Esophagus squamous epithelium (tissue), 5 donors: ENCODE data around the gene AQP12B. TPM values are rescaled to one million over a fixed set of nuclear protein-coding genes. Genes with fewer than 3 reads are reported as not detected.
"Not testable (repeated sequence)": the region's sequence is repeated elsewhere in the genome, so short reads cannot be mapped to it uniquely, and the experiment has no call there.

Experiments
- DNase-seq: peaks from one replicate; lab custom pipeline; 2025; lab: John Stamatoyannopoulos, UW
- H3K27ac ChIP-seq, 4 donors: fragments of 200-600 bp; sonication (generic); one replicate each; pipeline ENCODE4 v1.5.1; 2016 to 2019; ENCODE audit warnings: mild to moderate bottlenecking in 1 of 4
- H3K27me3 ChIP-seq, 4 donors: fragments of 200-600 bp; sonication (generic); 1 replicate in 3 of 4; 2 replicates in 1 of 4; pipeline versions ENCODE4 v1.5.1 to v1.6.0; 2017 to 2021; ENCODE audit warnings: antibody characterized with exemption in 1 of 4
- H3K36me3 ChIP-seq, 3 donors: fragments of 200-600 bp; sonication (generic); one replicate each; pipeline ENCODE4 v1.5.1; 2016 to 2019
- H3K4me1 ChIP-seq, 3 donors: fragments of 200-600 bp; sonication (generic); one replicate each; pipeline ENCODE4 v1.5.1; 2017 to 2019
- H3K4me3 ChIP-seq, 4 donors: fragments of 200-600 bp; sonication (generic); 1 replicate in 3 of 4; 2 replicates in 1 of 4; pipeline ENCODE4 v1.5.1; 2016 to 2019; ENCODE audit warnings: mild to moderate bottlenecking in 2 of 4, moderate library complexity in 1 of 4
- H3K9me3 ChIP-seq, 3 donors: fragments of 200-600 bp; sonication (generic); one replicate each; pipeline ENCODE4 v1.5.1; 2016 to 2019
- POLR2A ChIP-seq, 4 donors: fragments of 450-650 bp; IDR thresholded peaks; one replicate each; pipeline ENCODE4 v1.6.1; 2017; ENCODE audit warnings: antibody characterized with exemption in 4 of 4, mild to moderate bottlenecking in 4 of 4, moderate library complexity in 3 of 4
- WGBS, 2 donors: methylation state at CpG; one replicate each; pipeline ENCODE4 v1.1.5; 2018; 5-methylcytosine and 5-hydroxymethylcytosine counted together
- intact Hi-C: fragments of 100-400 bp; cut with DNase I; formaldehyde crosslinking; loops from one replicate; pipeline ENCODE4 v1.15.0; 2022
- total RNA-seq, 4 donors: library from RNA; depleted of rRNA; stranded (reverse); fragments of >200 nt; gene quantifications; one replicate each; pipeline ENCODE4 v1.1.0, GENCODE V29; 2016
- TF ChIP-seq, protein P1 (sequence below), 6 experiments: fragments of 450-650 bp in 4 of 6; fragments of 200-600 bp in 2 of 6; sonication (generic) in 2 of 6; IDR thresholded peaks; one replicate each; pipeline ENCODE4 v1.5.1; 2016 to 2019; ENCODE audit warnings: antibody characterized with exemption in 6 of 6, mild to moderate bottlenecking in 4 of 6, moderate library complexity in 4 of 6
- donor health status: DM: yes; HTN: yes; CAD: no.

AQP12B gene
- total RNA-seq, 4 donors from 2014 or later = not detected

DNA sequence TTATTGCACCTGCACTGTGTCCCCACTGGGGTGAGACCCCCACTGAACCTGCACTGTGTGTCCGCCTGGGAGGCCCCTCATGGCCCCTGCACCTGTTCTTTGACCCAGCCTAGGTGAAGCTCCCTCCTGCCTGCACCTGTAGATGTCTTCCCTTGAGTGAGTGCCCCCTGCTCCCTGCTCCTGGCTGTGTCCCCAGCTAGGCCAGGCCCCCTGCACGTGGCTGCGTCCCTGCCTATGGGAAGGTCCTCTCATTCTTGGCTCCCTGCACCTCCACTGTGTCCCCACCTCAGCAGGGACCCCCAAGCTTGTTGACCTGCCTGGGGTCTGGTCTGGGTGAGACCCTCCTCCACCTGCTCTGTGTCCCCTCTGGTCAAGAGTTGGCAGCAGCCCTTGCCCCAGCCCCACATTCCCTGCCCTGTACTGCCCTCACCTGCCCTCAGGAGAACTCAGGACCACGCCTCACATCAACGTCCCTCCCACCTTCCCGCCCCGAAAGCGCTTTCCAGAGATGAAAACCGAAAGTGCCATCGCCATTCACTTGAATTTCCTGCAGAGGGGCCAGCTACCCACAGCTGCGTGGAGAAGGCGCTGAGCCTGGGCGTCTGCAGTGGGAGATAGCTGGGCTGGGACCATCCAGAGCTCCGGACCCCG is 769 bp upstream of the AQP12B start:
- H3K9me3 ChIP-seq, H3K36me3 ChIP-seq, H3K4me1 ChIP-seq, intact Hi-C loops, H3K4me3 ChIP-seq, DNase-seq, H3K27ac ChIP-seq: not testable (repeated sequence)
- WGBS, 2 donors = 40% methylated on average over 1 of the region's 15 CpGs; no CpG with 5 or more reads in 1 of the 2 donors
- H3K27me3 ChIP-seq = peaks cover 0 to 10% (median 0%) of the 10 kb centered on the region in 4 donors

DNA sequence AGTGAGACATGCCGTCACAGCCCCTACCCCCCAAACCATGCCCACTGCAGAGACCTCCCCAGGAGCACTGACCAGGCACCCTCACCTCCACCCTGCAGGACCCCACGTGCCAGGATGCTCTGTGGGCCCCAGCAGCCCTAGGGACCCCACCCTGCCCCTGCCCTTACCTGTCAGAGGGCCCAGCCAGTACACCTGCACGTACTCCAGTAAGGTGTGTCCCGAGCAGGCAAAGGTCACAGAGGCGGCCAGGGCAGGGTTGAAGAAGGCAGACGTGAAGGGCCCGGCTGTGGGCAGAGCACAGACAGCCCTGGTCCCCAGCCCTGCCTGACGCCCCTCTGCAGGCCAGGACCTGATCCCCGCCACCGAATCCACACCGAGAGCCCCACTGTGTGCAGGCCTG is 2.5 kb downstream of the AQP12B start:
- H3K36me3 ChIP-seq, H3K4me3 ChIP-seq, DNase-seq, H3K27ac ChIP-seq, H3K9me3 ChIP-seq, H3K4me1 ChIP-seq, H3K27me3 ChIP-seq, intact Hi-C loops: not testable (repeated sequence)
- WGBS, 2 donors = no CpG with 5 or more reads among the region's 11 CpGs

DNA sequence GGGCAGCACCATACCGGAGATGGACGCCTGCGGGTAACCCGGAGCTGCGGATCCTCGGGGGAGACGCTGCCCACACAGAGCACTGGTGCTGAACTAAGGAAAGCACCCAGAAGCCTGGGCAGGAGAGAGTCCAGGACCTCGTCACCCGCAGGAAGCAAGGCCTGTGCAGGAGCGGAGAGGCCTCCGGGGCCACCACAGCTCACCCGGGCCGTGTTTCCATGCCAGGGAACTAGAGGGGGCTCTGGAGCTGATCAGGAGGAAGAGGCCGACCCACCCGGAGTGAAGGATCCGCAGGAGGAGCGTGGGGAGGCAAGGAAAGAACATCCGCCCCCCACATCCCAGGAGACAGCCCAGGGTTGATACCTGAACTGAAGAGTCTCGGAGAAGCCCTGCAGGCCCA is 3.8 kb downstream of the AQP12B start:
- H3K9me3 ChIP-seq, intact Hi-C loops, H3K27ac ChIP-seq, H3K4me3 ChIP-seq, H3K4me1 ChIP-seq, H3K27me3 ChIP-seq, DNase-seq, H3K36me3 ChIP-seq: not testable (repeated sequence)
- WGBS, 2 donors = no CpG with 5 or more reads among the region's 19 CpGs

DNA sequence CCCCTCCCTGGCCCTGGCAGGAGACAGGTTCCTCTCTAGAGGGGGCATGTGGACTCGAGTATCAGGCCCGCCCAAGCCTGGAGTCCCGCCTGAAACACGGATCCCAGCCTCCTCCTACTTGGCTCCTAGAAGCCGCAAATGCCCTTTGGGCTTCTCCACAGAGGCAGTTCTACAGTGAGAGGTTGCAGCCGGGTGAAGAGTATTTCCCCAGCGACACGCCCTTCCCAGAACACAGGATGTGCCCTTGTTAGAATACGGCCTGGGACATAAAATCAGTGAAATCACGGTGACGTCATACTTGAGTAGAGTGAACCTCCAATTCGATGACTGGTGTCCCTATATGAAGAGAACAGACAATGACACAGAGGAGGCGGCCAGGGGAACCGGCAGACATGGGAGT is 4.6 kb downstream of the AQP12B start:
- DNase-seq, H3K9me3 ChIP-seq, intact Hi-C loops, H3K27ac ChIP-seq, H3K4me1 ChIP-seq, H3K36me3 ChIP-seq, H3K4me3 ChIP-seq: not testable (repeated sequence)
- no CpG with 5 or more reads among the region's 14 CpGs for WGBS, 2 donors
- H3K27me3 ChIP-seq = peaks cover 0 to 19% (median 0%) of the 10 kb centered on the region in 4 donors

DNA sequence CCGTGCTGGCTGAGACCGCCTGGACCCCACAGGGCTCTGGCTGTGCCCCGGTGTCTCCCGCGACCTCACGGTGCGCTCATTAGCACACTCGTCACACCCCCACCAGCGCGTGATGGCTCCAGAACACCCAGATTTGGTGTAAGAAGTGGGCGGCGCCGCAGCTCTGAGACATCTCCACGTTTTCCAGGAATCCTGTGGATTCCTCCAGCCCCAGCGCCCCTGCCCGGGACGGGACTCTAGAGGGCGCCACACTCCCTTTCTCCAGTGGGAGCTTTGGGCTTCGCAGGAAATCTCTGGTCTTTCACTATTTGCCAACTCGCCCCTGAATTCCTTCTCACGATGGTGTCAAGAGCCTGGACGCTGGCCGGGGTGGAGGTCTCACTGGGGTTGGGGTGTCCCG is 7.3 kb downstream of the AQP12B start:
- H3K9me3 ChIP-seq, H3K36me3 ChIP-seq, intact Hi-C loops, H3K4me3 ChIP-seq, H3K4me1 ChIP-seq, DNase-seq, H3K27ac ChIP-seq: not testable (repeated sequence)
- no CpG with 5 or more reads among the region's 24 CpGs for WGBS, 2 donors
- peaks cover 0 to 46% (median 0%) of the 10 kb centered on the region in 4 donors for H3K27me3 ChIP-seq

DNA sequence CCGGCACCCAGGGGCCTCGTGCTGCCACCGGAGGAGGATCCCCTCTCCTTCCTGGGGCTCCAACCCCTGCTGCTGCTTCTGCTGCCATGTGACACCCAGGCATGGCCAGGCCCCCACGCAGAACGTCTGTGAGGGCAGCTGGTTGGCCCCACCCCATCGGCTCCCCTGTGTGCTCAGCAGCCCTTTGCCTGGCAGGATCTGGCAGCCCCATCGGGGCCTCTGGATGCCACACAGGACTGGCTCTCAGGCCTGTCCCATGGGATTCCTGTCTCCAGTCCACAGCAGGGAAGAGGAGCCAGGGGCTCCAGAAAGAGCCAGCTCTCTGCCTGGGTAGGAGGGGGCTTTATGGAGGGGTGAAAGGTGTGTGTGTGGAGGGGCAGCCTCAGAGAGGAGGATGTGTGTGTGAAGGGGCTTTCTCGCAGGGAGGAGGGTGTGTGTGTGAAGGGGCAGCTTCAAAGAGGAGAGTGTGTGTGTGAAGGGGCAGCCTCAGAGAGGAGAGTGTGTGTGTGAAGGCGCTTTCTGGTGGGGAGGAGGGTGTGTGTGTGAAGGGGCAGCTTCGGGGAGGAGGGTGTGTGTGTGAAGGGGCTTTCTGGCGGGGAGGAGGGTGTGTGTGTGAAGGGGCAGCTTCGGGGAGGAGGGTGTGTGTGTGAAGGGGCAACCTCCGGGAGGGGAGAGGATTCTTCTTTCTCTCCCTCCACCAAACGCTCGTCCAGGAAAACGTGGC is 8.1 kb downstream of the AQP12B start:
- intact Hi-C loops = not testable (repeated sequence)

DNA sequence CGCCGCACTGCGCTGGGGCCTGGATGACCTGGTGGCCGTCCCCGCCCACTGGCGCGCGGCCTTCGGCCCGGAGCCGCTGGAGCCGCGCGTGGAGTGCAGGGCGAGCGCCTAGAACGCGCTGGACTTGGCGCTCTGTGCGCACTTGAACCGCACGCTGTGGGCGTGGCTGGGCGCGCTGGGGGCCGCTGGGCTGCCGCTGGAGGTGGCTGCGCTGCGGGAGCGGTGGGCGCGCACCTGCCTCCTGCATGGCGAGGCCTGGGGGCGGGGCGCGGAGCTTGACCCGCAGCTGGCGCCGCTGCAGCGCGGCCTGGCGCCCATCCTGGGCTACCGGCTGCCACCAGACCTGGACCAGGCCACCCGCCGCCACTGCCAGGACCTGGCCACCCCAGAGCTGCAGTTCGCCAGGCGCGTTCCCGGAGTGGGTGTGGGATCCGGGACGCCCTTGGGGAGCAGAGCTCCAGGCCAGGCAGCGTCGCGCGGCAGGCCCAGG is 9.9 kb downstream of the AQP12B start:
- WGBS, 2 donors = no CpG with 5 or more reads among the region's 55 CpGs
- Histone ChIP-seq H3K4me1 (peaks cover 0 to 5% (median 0%) of the 10 kb centered on the region in 3 donors), H3K27me3 (peaks cover 0 to 53% (median 0%) of the 10 kb centered on the region in 4 donors), H3K27ac (no peak overlapping the region), H3K9me3 (no peaks in the 10 kb centered on the region), H3K36me3 (no peaks in the 10 kb centered on the region), H3K4me3 (no peak overlapping the region)
- TF ChIP-seq, protein P1, sequence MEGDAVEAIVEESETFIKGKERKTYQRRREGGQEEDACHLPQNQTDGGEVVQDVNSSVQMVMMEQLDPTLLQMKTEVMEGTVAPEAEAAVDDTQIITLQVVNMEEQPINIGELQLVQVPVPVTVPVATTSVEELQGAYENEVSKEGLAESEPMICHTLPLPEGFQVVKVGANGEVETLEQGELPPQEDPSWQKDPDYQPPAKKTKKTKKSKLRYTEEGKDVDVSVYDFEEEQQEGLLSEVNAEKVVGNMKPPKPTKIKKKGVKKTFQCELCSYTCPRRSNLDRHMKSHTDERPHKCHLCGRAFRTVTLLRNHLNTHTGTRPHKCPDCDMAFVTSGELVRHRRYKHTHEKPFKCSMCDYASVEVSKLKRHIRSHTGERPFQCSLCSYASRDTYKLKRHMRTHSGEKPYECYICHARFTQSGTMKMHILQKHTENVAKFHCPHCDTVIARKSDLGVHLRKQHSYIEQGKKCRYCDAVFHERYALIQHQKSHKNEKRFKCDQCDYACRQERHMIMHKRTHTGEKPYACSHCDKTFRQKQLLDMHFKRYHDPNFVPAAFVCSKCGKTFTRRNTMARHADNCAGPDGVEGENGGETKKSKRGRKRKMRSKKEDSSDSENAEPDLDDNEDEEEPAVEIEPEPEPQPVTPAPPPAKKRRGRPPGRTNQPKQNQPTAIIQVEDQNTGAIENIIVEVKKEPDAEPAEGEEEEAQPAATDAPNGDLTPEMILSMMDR (IDR thresholded peaks at IDR 0.05) = no peak
- TF ChIP-seq POLR2A (IDR thresholded peaks at IDR 0.05) = no peak
- DNase-seq = no peak
- intact Hi-C loops = no loop called here

More for the DNA sequence above, 8.1 kb downstream of the AQP12B start:
- not testable (repeated sequence) for H3K4me3 ChIP-seq, H3K9me3 ChIP-seq, DNase-seq, H3K36me3 ChIP-seq, H3K27ac ChIP-seq, H3K4me1 ChIP-seq
- WGBS, 2 donors = 8 to 33% methylated on average over 2 to 8 of the region's 16 CpGs
- H3K27me3 ChIP-seq = peaks cover 0 to 53% (median 0%) of the 10 kb centered on the region in 4 donors

DNA sequence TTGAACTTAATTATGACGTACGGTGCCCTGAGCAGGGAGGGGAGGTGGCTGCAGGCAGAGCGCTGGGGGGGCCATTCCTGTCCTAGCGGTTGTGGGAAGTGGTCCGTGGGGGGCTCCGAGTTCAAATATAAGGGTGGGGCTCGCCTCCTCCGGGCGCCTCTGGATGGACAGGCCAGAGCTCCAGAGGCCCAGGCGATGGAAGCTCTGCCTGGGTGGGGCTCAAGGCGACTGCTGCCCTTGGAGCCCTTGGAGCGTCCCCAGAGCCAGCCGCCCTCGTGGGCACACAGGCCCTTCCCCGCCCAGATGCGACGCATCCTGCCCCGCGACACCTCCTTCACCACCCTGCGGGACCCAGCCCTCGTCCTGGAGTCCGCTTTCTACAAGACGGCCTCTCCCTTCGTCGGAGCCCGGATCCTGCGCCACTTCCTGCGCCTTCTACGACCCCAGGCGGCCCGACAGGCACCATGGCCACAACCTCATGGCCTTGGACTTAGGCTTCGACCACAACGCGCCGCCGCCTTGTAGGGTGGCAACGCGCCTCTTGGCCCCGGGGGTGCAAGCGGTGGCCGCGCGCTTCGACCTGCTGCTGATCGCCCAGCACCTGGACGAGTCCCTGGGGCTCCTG is 10.5 kb downstream of the AQP12B start:
- Histone ChIP-seq H3K36me3 (no peaks in the 10 kb centered on the region), H3K4me1 (peaks cover 0 to 5% (median 0%) of the 10 kb centered on the region in 3 donors), H3K9me3 (no peaks in the 10 kb centered on the region), H3K4me3 (no peak overlapping the region), H3K27me3 (peaks cover 0 to 56% (median 0%) of the 10 kb centered on the region in 4 donors), H3K27ac (no peak overlapping the region)
- no peak for TF ChIP-seq POLR2A (IDR thresholded peaks at IDR 0.05)
- TF ChIP-seq, protein P1 (IDR thresholded peaks at IDR 0.05) = no peak
- DNase-seq = no peak
- intact Hi-C loops = no loop called here
- WGBS, 2 donors = 72 to 74% methylated on average over 18 to 21 of the region's 46 CpGs
